Stimulated activated naive CD8-positive, alpha-beta T cell treated with anti-CD3 and anti-CD28 coated beads, Interleukin-15, Interleukin-2, amounts not matched to agents 100 ng/mL and 50 ng/mL, for 24 hours (primary cell): ENCODE measurements around the gene APOL3.
"Not testable (repeated sequence)": the region's sequence is repeated elsewhere in the genome, so short reads cannot be mapped to it uniquely, and the experiment has no call there.

Experiments used
- H3K27ac Mint-ChIP-seq: one replicate; pipeline ENCODE4 v1.8.0; 2021; ENCODE audit warnings: mild to moderate bottlenecking, mixed read lengths
- H3K27me3 Mint-ChIP-seq: one replicate; pipeline ENCODE4 v1.8.0; 2021; ENCODE audit warnings: mixed read lengths
- H3K36me3 Mint-ChIP-seq: one replicate; pipeline ENCODE4 v1.8.0; 2021; ENCODE audit warnings: low read depth, mixed read lengths
- H3K4me1 Mint-ChIP-seq: one replicate; pipeline ENCODE4 v1.8.0; 2021; ENCODE audit warnings: low read depth, mixed read lengths
- H3K4me3 Mint-ChIP-seq: one replicate; pipeline ENCODE4 v1.8.0; 2021; ENCODE audit warnings: mild to moderate bottlenecking, mixed read lengths
- H3K9me3 Mint-ChIP-seq: one replicate; pipeline ENCODE4 v1.8.0; 2021; ENCODE audit warnings: mixed read lengths

Gene APOL3, protein sequence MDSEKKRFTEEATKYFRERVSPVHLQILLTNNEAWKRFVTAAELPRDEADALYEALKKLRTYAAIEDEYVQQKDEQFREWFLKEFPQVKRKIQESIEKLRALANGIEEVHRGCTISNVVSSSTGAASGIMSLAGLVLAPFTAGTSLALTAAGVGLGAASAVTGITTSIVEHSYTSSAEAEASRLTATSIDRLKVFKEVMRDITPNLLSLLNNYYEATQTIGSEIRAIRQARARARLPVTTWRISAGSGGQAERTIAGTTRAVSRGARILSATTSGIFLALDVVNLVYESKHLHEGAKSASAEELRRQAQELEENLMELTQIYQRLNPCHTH

DNA sequence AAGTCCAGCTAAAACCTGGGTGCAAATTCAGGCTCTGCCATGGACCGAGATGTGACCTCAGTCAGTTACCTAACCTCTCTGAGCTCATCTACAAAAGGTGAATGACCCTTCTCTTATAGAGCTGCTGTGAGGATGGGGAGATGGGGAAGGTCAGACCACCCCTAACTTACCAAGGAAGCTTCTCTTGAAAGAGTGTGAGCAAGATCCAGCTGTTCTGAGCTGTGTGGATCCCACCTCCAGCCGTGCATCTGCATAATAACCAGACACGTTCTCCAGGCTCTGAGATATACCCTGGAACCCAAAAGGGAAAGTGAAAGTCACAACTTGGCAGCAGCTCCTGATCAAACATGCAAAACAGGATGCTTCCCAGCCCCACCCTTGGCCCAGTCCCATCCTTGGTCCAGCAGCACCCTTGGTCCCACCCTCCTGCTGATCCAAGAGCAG is at the start of gene APOL3:
TSS of gene APOL3 (minus strand) at position 257 of the 444 bp plus-strand sequence. CDS start 11,700 bp downstream, outside the sequence.
- peak within 1 kb of the TSS; percentile 86 for H3K4me3 Mint-ChIP-seq
- no peaks in the 10 kb centered on the region for H3K27me3 Mint-ChIP-seq
- peaks cover 98% of the 10 kb centered on the region for H3K4me1 Mint-ChIP-seq
- H3K9me3 Mint-ChIP-seq, result no peaks in the 10 kb centered on the region
- peak within 1 kb of the TSS; percentile 99 for H3K27ac Mint-ChIP-seq
- no peaks in the 10 kb centered on the region for H3K36me3 Mint-ChIP-seq

DNA sequence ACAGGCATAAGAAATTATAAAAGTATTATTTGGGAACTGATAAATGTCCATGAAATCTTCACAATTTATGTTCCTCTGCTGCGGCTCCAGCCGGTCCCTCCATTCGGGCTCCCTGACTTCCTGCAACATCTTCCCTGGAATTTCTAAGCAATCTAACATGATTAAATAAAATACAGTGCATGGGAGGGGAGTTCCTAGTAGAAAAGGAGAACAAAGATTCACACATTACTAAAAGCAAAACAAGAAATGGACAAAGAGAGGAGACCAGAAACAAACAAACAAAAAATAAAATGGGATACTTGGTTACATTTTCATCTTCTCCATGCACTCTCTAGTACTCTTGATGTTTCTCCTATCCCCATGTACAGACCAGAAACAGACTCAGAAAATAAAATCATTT is 49.7 kb upstream of the APOL3 start:
- H3K27ac Mint-ChIP-seq, result no peak overlapping the region
- H3K9me3 Mint-ChIP-seq, result peaks cover 4% of the 10 kb centered on the region
- no peak overlapping the region for H3K4me3 Mint-ChIP-seq
- H3K27me3 Mint-ChIP-seq, result peaks cover 23% of the 10 kb centered on the region
- peaks cover 13% of the 10 kb centered on the region for H3K4me1 Mint-ChIP-seq
- H3K36me3 Mint-ChIP-seq, result no peaks in the 10 kb centered on the region

DNA sequence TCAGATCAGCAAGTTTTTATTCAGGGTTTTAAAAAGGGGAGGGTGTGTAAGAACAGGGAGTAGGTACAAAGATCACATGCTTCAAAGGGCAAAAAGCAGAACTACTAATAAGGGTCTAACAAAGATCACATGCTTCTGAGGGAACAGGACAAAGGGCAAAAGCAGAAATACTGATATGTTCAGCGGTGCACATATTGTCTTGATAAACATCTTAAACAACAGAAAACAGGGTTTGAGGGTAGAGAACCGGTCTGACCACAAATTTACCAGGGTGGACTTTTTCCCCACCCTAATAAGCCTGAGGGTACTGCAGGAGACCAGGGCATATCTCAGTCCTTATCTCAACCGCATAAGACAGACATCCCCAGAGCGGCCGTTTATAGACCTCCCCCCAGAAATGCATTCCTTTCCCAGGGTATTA is 48.9 kb upstream of the APOL3 start:
- H3K9me3 Mint-ChIP-seq, H3K36me3 Mint-ChIP-seq, H3K4me3 Mint-ChIP-seq: not testable (repeated sequence)
- Mint-ChIP-seq H3K27ac (peak overlapping the region; percentile 3), H3K4me1 (peaks cover 13% of the 10 kb centered on the region), H3K27me3 (peaks cover 23% of the 10 kb centered on the region)

DNA sequence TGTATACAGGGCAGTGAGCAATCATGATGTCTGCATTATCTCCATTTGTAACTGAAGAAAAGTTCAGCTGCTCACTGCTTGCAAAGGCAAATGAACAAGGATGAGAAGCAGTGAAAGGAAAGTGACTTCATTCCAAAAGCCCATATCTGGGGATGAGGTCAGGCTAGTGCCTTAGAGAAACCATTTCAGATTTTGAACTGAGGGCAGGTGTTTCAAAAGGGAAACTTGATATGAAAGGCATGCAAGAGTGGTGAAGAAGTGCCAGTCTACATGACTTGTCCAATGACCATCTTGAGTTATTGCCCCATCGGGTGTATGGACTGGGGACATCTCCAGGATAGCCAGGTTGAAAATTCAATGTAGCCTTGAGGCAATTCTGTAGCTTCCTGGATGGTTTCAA is 48.4 kb upstream of the APOL3 start:
- peaks cover 4% of the 10 kb centered on the region for H3K9me3 Mint-ChIP-seq
- peaks cover 20% of the 10 kb centered on the region for H3K27me3 Mint-ChIP-seq
- H3K4me3 Mint-ChIP-seq, result no peak overlapping the region
- no peaks in the 10 kb centered on the region for H3K36me3 Mint-ChIP-seq
- peak overlapping the region; percentile 3 for H3K27ac Mint-ChIP-seq
- peaks cover 13% of the 10 kb centered on the region for H3K4me1 Mint-ChIP-seq

DNA sequence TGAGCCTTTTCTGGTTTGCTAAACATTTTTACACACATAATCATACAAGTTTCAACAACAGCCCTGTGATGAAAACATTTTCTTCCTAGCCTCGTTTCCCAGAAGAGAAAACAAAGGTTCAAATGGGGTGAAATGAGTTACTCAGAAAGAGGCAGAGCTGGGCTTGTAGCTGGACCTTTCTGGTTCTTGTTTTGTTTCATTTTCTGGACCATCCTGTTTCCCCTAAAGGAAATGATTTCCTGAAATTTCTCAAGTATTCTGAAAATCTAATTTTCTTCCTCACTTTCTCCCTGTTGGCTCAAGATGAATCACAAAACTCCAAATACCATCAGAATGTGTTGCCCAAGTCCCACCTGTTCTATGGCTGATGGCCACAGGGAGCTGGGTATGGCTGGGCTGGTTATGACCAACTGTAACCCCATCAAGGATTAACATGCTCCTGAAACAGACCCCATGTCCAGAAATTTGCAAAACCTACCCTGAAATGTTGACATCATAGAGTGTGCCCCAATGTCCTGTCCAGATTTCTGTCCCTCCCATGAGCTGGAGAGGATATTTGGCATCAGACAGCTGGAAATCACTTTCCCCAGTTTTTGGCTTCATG is 47.7 kb upstream of the APOL3 start:
- no peak overlapping the region for H3K4me3 Mint-ChIP-seq
- no peak overlapping the region for H3K27ac Mint-ChIP-seq
- H3K4me1 Mint-ChIP-seq, result peaks cover 13% of the 10 kb centered on the region
- no peaks in the 10 kb centered on the region for H3K36me3 Mint-ChIP-seq
- peaks cover 4% of the 10 kb centered on the region for H3K9me3 Mint-ChIP-seq
- H3K27me3 Mint-ChIP-seq, result peaks cover 16% of the 10 kb centered on the region

DNA sequence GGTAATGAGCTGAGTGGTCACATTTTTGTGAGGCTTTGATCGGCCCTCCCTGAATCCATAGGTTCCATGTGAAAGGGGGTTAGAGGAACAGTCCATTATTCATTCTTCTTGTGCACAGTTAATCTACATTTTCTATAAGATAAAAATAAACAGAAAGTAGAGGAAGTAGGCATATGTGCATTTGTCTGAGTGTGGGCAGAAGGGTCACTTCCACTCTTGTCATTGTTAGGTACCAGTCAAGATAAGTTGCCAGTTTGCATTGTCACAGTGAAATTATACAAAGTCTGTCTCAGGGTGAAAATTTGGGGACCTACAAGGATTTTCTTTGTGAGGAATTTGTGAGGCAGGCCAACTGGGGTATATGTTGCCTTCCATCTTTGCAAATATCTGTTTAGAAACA is 45.7 kb upstream of the APOL3 start:
- no peak overlapping the region for H3K4me3 Mint-ChIP-seq
- peaks cover 13% of the 10 kb centered on the region for H3K27me3 Mint-ChIP-seq
- H3K27ac Mint-ChIP-seq, result no peak overlapping the region
- peaks cover 4% of the 10 kb centered on the region for H3K9me3 Mint-ChIP-seq
- H3K36me3 Mint-ChIP-seq, result no peaks in the 10 kb centered on the region
- H3K4me1 Mint-ChIP-seq, result peaks cover 12% of the 10 kb centered on the region

DNA sequence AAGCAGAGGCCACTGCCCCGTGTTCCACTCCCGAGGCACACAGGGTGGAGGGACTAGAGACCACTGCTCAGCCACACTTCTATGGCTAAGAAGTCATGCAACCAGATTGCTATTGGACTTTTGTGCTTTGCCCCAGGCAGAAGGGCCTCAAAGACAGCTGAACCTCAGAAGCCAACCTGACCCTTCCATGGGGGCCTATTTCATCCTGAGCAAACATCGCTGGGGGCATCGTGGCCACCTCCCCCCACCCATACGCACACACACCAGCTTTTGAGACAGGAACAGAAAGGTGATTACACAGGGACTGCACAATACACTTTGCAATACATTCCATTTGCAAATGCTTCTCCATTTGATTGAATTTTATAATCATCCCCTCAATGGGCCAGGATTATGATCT is 45.0 kb upstream of the APOL3 start:
- H3K4me3 Mint-ChIP-seq, H3K9me3 Mint-ChIP-seq, H3K36me3 Mint-ChIP-seq, H3K27ac Mint-ChIP-seq, H3K4me1 Mint-ChIP-seq: not testable (repeated sequence)
- peaks cover 13% of the 10 kb centered on the region for H3K27me3 Mint-ChIP-seq

DNA sequence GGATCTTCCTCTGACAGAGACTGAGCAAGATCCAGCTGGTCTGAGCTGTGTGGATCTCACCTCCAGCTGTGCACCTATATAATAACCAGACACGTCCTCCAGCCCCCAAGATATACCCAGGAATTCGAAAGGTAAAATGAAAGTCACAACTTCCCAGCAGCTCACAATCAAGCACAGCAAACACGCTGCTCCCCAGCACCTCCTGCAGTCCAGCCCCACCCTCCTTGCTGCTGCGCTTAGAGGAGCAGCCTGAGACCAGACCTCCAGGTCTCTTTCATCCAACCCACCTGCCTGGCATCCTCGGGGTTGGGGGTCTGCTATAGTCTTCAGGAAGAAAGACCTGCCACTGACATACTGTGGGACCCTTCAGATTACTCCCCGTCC is 44.1 kb upstream of the APOL3 start:
- Mint-ChIP-seq H3K27ac (no peak overlapping the region), H3K4me3 (peak overlapping the region; percentile 49), H3K36me3 (no peaks in the 10 kb centered on the region), H3K27me3 (peaks cover 8% of the 10 kb centered on the region), H3K9me3 (peaks cover 4% of the 10 kb centered on the region), H3K4me1 (no peaks in the 10 kb centered on the region)

DNA sequence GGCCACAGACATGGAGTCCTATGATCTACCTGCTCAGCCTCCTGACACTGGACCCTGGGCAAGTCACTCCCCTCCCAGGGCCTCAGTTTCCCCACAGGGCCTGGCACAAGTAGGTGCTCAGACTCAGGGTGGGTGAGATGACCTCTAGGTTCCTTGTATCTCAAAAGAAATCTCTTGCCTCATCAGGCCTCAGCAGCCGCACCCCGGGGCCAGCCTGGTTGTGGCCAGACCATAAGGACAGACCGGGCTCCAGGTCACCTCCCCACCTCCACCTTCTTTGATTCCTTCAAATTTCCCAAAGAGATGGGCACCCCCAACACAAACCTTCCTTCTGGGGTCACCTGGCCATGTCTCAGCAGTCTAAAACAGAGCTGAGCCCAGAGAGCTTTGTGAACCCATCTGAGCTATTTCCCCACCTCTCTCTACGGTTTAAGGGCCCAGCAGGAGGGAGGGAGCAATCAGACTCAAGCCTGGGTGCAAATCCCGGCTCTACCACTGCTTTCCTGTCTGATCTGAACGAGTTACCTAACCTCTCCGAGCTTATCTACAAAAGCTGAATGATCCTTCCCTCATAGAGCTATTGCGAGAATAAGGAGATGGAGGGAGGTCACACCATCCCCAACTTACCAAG is 43.6 kb upstream of the APOL3 start:
- H3K4me1 Mint-ChIP-seq, result no peaks in the 10 kb centered on the region
- peaks cover 5% of the 10 kb centered on the region for H3K27me3 Mint-ChIP-seq
- no peak overlapping the region for H3K27ac Mint-ChIP-seq
- peaks cover 1% of the 10 kb centered on the region for H3K9me3 Mint-ChIP-seq
- peak overlapping the region; percentile 49 for H3K4me3 Mint-ChIP-seq
- H3K36me3 Mint-ChIP-seq, result no peaks in the 10 kb centered on the region

DNA sequence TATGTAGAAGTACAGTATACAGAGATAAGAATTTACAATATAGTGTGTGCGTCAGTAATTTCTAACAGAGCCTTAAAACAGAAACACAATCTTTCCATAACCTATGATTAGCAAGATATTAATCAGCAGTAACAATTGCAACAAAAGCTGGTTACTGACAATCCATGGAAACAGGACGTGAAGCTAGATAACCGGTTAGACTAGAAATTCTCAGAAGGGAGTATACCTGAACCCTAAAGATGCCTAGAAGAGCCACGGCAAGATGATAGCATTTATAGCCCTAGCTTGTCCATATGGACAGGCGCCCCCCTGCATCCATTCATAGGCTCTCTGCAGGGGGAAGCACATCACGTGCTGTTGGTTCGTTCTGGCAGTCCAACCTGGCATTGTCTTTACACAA is 42.9 kb upstream of the APOL3 start:
- not testable (repeated sequence) for H3K36me3 Mint-ChIP-seq, H3K27ac Mint-ChIP-seq, H3K9me3 Mint-ChIP-seq, H3K4me1 Mint-ChIP-seq, H3K27me3 Mint-ChIP-seq, H3K4me3 Mint-ChIP-seq

DNA sequence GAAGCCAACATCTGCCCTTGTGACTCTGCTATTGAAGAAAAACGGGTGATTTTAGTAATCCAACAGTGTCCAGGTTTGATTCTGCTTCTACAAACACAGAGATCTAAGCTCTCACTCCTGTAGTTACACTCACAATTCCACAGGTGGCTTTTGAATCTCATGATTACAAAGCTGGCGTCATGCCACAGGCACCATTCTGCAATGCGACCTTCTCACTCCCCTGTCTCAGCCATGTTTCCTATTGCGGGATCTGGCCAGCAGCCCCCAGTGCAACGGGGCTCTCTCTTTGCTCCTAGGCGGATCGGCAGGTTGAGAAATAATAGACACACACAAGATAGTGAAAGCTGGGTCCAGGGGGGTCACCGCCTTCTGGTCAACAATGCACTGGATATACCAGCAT is 42.4 kb upstream of the APOL3 start:
- not testable (repeated sequence) for H3K9me3 Mint-ChIP-seq, H3K4me3 Mint-ChIP-seq, H3K4me1 Mint-ChIP-seq, H3K27ac Mint-ChIP-seq, H3K27me3 Mint-ChIP-seq, H3K36me3 Mint-ChIP-seq

DNA sequence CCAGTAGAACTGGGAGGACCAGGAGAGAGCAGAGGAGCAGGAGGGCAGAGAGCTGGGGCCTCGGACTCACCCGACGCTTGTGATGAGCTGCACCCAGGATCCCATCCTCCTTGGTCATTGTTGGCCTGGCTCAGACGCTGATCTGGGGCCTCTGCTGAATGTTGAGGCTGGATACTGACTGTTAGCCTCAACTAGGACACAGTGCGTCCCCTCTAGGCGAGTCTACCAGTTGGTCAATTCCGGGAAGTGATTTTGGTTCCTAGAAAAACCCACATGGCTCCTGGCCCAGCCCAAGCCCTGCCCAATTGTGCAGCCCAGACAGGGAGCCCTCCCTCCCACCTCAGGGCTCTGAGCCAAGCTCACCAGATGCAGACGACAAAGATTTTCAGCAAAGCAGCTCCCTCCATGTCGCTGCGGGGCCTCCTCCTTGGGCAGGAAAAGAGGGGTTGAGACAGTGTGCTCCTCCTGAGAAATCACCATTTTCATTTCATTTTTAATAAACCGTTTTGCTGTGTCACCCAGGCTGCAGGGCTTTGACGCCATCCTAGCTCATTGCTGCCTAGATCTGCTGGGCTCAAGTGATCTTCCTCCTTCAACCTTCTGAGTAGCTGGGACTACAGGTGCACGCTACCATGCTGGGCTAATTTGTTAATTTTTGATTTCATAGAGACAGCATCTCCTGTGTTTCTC is 41.2 kb upstream of the APOL3 start, which contains the start of gene APOL4:
TSS of gene APOL4 (minus strand) at position 180 of the 690 bp plus-strand sequence. CDS start at position 105, 75 bp downstream.
- Mint-ChIP-seq H3K9me3 (no peaks in the 10 kb centered on the region), H3K4me3 (no peak within 1 kb of the TSS), H3K4me1 (peaks cover 16% of the 10 kb centered on the region), H3K27ac (no peak within 1 kb of the TSS), H3K27me3 (no peaks in the 10 kb centered on the region), H3K36me3 (no peaks in the 10 kb centered on the region)

DNA sequence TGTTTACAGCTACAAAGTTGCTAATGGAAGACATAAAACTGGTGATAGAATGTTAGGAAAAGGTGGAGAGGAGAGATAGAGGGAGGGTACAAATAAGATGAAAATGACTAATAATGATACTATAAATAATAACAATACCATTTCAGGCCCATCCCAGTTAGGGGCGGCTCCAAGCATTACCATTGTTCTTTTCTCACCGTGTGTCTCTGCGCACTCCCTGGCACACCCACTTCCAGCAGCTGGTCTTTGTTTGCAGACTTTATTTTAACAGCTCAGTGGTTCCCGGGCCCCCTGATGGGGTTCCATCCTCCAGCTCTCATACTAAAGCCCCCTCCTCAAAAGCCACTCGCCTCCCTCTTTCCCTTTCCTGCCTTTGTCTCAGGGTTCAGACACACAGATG is 40.5 kb upstream of the APOL3 start:
- H3K4me1 Mint-ChIP-seq, result peaks cover 21% of the 10 kb centered on the region
- not testable (repeated sequence) for H3K9me3 Mint-ChIP-seq, H3K27me3 Mint-ChIP-seq, H3K4me3 Mint-ChIP-seq, H3K36me3 Mint-ChIP-seq, H3K27ac Mint-ChIP-seq

DNA sequence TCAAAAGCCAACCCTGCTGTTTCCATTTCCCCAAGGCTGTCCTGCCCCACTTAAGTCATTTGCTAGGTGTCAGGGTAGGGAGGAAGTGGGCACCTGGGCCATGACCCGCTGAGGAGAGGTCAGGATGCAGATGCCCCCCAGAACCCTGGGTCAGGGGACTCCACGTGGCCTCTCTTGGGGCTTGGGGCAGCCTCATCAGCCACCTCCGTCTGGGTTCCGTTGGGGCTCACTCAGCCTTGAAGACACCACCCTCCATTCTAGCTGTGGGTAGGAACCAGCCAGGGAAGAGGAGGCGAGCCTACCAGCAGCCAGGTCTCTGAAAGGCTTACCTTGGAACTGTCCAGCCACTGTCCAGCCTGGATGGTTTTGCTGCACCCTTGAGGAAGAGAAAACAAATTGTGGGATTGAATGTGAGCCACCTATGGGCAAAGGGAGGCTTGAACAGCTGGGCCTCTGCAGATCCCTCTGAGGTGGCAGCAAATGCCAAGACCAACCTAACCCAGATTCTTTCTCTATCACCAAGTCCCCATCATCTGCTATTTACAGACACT is 38.5 kb upstream of the APOL3 start:
- Mint-ChIP-seq H3K4me1 (peaks cover 24% of the 10 kb centered on the region), H3K27me3 (no peaks in the 10 kb centered on the region), H3K36me3 (no peaks in the 10 kb centered on the region), H3K27ac (no peak overlapping the region), H3K4me3 (no peak overlapping the region), H3K9me3 (no peaks in the 10 kb centered on the region)

DNA sequence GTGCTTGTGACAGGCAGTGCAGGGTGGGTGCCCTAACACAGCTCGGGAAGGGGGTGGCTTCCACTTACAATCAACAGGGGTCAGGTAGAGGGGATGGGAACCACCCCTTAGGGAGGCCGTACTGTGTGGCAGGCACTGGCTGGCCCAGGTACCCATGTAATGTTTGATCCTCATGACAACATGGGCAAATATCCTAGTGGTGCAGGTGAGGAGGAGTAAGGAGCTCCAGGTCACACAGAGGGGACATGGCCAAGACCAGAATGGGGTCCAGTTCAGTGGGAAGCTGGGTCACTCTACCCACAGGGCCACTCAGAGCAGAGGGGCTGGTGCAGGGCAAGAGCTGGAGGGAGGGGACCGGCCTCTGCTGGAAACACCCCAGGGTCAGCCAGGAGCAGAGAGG is 38.0 kb upstream of the APOL3 start:
- H3K4me1 Mint-ChIP-seq, result peaks cover 24% of the 10 kb centered on the region
- H3K27ac Mint-ChIP-seq, result peak overlapping the region; percentile 36
- no peaks in the 10 kb centered on the region for H3K27me3 Mint-ChIP-seq
- H3K4me3 Mint-ChIP-seq, result no peak overlapping the region
- H3K9me3 Mint-ChIP-seq, result no peaks in the 10 kb centered on the region
- no peaks in the 10 kb centered on the region for H3K36me3 Mint-ChIP-seq
